Transverse colon (tissue), 4 donors: ENCODE data around the gene HORMAD2. TPM values are rescaled to one million over a fixed set of nuclear protein-coding genes. Genes with fewer than 3 reads are reported as not detected.

Source experiments
- DNase-seq: peaks from one replicate; pipeline ENCODE4 v3.0.0-alpha.2; 2019
- H3K27ac ChIP-seq, 4 donors: fragments of 200-600 bp; sonication (generic); 2 replicates each; pipeline ENCODE4 v1.5.1; 2016 to 2018; ENCODE audit warnings: inconsistent platforms in 4 of 4
- H3K27me3 ChIP-seq: fragments of 200-600 bp; sonication (generic); 2 replicates; pipeline ENCODE4 v1.5.1; 2017; ENCODE audit warnings: inconsistent platforms
- H3K36me3 ChIP-seq, 4 donors: fragments of 200-600 bp; sonication (generic); 2 replicates each; pipeline ENCODE4 v1.5.1; 2017 to 2019; ENCODE audit warnings: inconsistent platforms in 4 of 4
- H3K4me1 ChIP-seq, 4 donors: fragments of 200-600 bp; sonication (generic); 2 replicates each; pipeline ENCODE4 v1.5.1; 2017 to 2020; ENCODE audit warnings: inconsistent platforms in 4 of 4
- H3K4me3 ChIP-seq, 4 donors: fragments of 200-600 bp; sonication (generic); 1 replicate in 1 of 4; 2 replicates in 3 of 4; pipeline versions ENCODE4 v1.5.1 to v1.6.1; 2017 to 2019; ENCODE audit warnings: inconsistent platforms in 4 of 4
- H3K9me3 ChIP-seq, 2 donors: fragments of 200-600 bp; sonication (generic); 2 replicates each; pipeline ENCODE4 v1.5.1; 2017 to 2019; ENCODE audit warnings: inconsistent platforms in 2 of 2
- EP300 ChIP-seq: sonication (generic); formaldehyde crosslinking; IDR thresholded peaks from one replicate; pipeline ENCODE4 v1.6.1; 2017; ENCODE audit warnings: antibody characterized with exemption, low read depth
- POLR2A ChIP-seq: fragments of 450-650 bp; IDR thresholded peaks from one replicate; pipeline ENCODE4 v1.6.1; 2016; ENCODE audit warnings: antibody characterized with exemption, mild to moderate bottlenecking, moderate library complexity
- POLR2AphosphoS5 ChIP-seq, 3 donors: sonication (generic); formaldehyde crosslinking; IDR thresholded peaks; one replicate each; pipeline ENCODE4 v1.6.1; 2016; ENCODE audit warnings: antibody characterized with exemption in 3 of 3
- WGBS, 2 donors: methylation state at CpG; one replicate each; pipeline ENCODE4 v1.1.5; 2018; ENCODE audit warnings: low coverage in 1 of 2; 5-methylcytosine and 5-hydroxymethylcytosine counted together
- in situ Hi-C, 4 donors: fragments of 200-750 bp; cut with MboI; loops; one replicate each; pipeline versions ENCODE4 v1.15.0 to v1.15.1; 2017; ENCODE audit warnings: low sequenced_read_pairs in 3 of 4, low pct_ligation_motif_present in 1 of 4, low pct_unique_long_range_greater_than_20kb in 1 of 4
- intact Hi-C: fragments of 100-400 bp; cut with DNase I; formaldehyde crosslinking; loops from one replicate; pipeline ENCODE4 v1.15.1; 2023; ENCODE audit warnings: low total_unique reads
- total RNA-seq, 4 donors: library from RNA; depleted of rRNA; stranded (reverse); fragments of >200 nt; gene quantifications; one replicate each; pipeline ENCODE4 v1.1.0, GENCODE V29; 2016
- TF ChIP-seq, protein P1 (sequence below), 5 experiments: fragments of 200-600 bp in 3 of 5; fragments of 450-650 bp in 2 of 5; sonication (generic) in 3 of 5; IDR thresholded peaks; 1 replicate in 2 of 5; 2 replicates in 3 of 5; pipeline ENCODE4 v1.5.1; 2016 to 2017; ENCODE audit warnings: antibody characterized with exemption in 5 of 5, inconsistent platforms in 3 of 5, mild to moderate bottlenecking in 2 of 5, moderate library complexity in 1 of 5

Gene HORMAD2
- total RNA-seq, 4 donors from 2014 or later = not detected

DNA sequence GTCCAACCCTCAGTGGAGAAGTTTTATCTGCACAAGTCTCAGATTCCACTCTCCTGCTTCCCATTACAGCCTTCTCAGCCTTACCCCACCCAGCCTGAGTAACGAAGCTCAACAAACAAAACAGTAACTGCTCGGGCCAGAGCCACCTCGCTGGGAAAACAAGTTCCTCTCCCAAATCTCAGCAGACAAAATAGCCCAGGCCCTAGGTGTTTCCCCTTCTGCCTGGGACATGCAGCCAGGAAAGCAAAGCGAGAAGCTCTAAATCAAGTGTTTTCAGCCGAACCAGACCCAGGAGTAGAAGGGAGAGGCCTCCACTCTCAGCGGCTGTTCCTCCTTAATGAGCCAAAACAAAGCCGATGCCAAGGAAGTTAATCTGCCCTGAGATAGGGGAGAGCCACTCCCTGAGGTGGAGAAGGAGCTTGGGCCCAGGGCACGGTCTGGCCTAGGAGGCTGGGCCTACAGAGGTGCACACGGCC, 122.3 kb downstream of the HORMAD2 start:
- no peaks in the 10 kb centered on the region for H3K9me3 ChIP-seq
- H3K27ac ChIP-seq = peak overlapping the region; percentile 67 to 78 (median 74)
- in situ Hi-C loops (no loop called here), intact Hi-C loops (no loop called here)
- TF ChIP-seq POLR2A (peak; percentile 76), POLR2AphosphoS5 (IDR thresholded peaks at IDR 0.05) (peak; percentile 35 to 68 (median 63)), EP300 (no peak)
- TF ChIP-seq, protein P1, sequence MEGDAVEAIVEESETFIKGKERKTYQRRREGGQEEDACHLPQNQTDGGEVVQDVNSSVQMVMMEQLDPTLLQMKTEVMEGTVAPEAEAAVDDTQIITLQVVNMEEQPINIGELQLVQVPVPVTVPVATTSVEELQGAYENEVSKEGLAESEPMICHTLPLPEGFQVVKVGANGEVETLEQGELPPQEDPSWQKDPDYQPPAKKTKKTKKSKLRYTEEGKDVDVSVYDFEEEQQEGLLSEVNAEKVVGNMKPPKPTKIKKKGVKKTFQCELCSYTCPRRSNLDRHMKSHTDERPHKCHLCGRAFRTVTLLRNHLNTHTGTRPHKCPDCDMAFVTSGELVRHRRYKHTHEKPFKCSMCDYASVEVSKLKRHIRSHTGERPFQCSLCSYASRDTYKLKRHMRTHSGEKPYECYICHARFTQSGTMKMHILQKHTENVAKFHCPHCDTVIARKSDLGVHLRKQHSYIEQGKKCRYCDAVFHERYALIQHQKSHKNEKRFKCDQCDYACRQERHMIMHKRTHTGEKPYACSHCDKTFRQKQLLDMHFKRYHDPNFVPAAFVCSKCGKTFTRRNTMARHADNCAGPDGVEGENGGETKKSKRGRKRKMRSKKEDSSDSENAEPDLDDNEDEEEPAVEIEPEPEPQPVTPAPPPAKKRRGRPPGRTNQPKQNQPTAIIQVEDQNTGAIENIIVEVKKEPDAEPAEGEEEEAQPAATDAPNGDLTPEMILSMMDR (IDR thresholded peaks at IDR 0.05) = no peak
- peaks cover 0 to 22% (median 10%) of the 10 kb centered on the region in 4 donors for H3K4me1 ChIP-seq
- no peak overlapping the region for H3K4me3 ChIP-seq
- no peaks in the 10 kb centered on the region for H3K27me3 ChIP-seq
- WGBS, 2 donors = 17 to 57% methylated on average over 4 to 9 of the region's 9 CpGs
- no peaks in the 10 kb centered on the region for H3K36me3 ChIP-seq
- peak; percentile 77 for DNase-seq

DNA sequence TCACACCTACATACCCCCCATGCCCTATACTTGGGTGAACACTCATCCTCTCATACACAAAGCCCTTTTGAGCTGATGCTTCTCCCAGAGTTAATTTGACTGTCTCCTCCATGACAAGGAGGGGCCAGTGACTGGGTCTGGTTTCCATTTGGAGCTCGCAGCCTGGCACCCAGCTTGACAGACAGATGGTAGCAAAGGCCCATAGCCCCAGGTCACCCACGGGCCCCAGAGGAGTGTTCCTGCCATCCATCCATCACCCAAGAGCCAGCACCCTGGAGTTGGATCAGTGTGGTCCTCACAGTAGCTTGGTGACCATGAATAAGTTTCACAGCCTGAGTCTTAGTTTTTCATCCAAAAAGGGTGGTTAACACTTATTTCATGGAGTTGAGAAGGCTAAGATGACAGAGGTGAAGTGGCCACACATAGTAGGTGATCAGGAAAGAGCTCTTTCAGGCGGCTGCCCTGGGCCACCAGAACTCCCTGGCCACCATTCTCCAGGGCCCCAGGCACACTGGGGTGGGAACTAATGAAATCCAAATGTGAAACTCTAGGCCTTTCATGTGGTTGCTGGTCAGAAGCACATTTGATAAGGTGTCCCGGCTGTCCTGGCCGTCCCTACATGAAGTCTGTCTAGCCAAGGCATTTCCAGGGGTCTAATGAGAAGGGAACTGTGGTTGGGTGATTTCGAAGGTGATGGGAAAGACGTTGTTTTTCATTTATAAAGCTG, 123.9 kb downstream of the HORMAD2 start:
- Histone ChIP-seq H3K27ac (peak overlapping the region in 2 of 4 donors; percentile 12 to 26), H3K36me3 (no peaks in the 10 kb centered on the region), H3K27me3 (no peaks in the 10 kb centered on the region), H3K9me3 (no peaks in the 10 kb centered on the region), H3K4me1 (peaks cover 0 to 32% (median 15%) of the 10 kb centered on the region in 4 donors), H3K4me3 (no peak overlapping the region)
- WGBS, 2 donors = 70 to 75% methylated on average over 2 to 7 of the region's 7 CpGs
- intact Hi-C loops = no loop called here
- DNase-seq = no peak
- in situ Hi-C loops = no loop called here
- no peak for TF ChIP-seq EP300
- TF ChIP-seq, protein P1 (IDR thresholded peaks at IDR 0.05) = no peak
- no peak for TF ChIP-seq POLR2A
- no peak for TF ChIP-seq POLR2AphosphoS5 (IDR thresholded peaks at IDR 0.05)

- H3K4me3 ChIP-seq = no peak overlapping the region
- 62% methylated on average over 10 of the region's 10 CpGs; no CpG with 5 or more reads in 1 of the 2 donors for WGBS, 2 donors
- H3K9me3 ChIP-seq = no peaks in the 10 kb centered on the region
- TF ChIP-seq POLR2AphosphoS5 (IDR thresholded peaks at IDR 0.05) (no peak), EP300 (no peak), POLR2A (no peak)
- TF ChIP-seq, protein P1 (IDR thresholded peaks at IDR 0.05) = no peak
- H3K27me3 ChIP-seq = no peaks in the 10 kb centered on the region
- H3K27ac ChIP-seq = peak overlapping the region in 2 of 4 donors; percentile 12 to 26
- no peaks in the 10 kb centered on the region for H3K36me3 ChIP-seq
- DNase-seq = peak; percentile 36
- peaks cover 0 to 32% (median 15%) of the 10 kb centered on the region in 4 donors for H3K4me1 ChIP-seq
- intact Hi-C loops = no loop called here
- in situ Hi-C loops = no loop called here
Measured at GRCh38 chr22:30204742-30205111, 124.5 kb downstream of the HORMAD2 start.

DNA sequence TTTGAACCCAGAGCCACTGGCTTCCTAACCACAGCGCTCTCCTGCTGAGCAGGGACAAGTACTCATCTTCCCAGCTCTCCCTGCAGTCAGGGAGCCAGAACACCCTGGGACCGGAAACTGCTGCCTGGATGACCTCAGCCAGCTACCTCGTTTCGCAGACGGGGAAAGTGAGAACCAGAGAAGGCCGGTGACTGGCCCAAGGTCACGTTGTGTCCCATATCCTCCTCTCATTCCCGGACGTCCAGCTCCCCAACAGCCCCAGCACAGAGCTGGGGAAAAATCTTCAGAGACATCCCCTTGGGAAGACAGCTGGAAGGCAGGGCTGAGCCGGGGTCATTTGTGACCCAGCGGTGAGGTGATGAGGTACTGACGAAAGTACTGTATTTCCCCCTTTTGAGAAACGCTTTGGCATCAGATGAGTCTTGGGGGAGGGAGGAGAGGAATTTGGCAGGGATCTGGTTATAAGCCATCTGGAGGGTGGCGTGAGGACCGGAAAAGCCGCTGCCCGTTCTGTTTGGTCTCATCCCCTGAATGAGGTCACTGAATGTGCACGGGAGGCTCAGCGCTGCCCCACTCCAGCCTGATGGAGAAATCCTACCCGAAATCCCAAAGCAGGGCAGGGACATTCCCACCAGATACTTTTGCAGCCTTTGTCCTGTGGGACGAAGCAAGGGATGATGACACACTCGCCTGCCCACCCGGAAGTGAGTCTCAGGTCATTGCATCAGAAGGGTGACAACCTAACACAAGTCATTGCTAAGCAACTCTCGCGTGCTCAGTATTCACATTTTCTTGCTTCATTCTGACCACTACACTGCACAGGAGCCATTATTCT, 125.2 kb downstream of the HORMAD2 start:
- intact Hi-C loops (no loop called here), in situ Hi-C loops (no loop called here)
- peak overlapping the region in 3 of 4 donors; percentile 12 to 44 (median 26) for H3K27ac ChIP-seq
- DNase-seq = no peak
- peaks cover 0 to 32% (median 15%) of the 10 kb centered on the region in 4 donors for H3K4me1 ChIP-seq
- H3K27me3 ChIP-seq = no peaks in the 10 kb centered on the region
- H3K9me3 ChIP-seq = no peaks in the 10 kb centered on the region
- H3K36me3 ChIP-seq = no peaks in the 10 kb centered on the region
- WGBS, 2 donors = 70 to 80% methylated on average over 5 to 17 of the region's 25 CpGs
- TF ChIP-seq POLR2A (no peak), EP300 (no peak)
- TF ChIP-seq, protein P1 (IDR thresholded peaks at IDR 0.05) = no peak
- H3K4me3 ChIP-seq = no peak overlapping the region
